PFSK-1 (cell line): ENCODE data around the gene ALDH18A1.

Experiments
- FOXP2 ChIP-seq: optimal IDR thresholded peaks from 2 replicates; pipeline ENCODE3; 2011; ENCODE audit warnings: borderline replicate concordance, control low read depth, inconsistent platforms; ENCODE audit not compliant: insufficient read depth; ENCODE audit errors: extremely low read length, extremely low read depth
- POLR2AphosphoS5 ChIP-seq: IDR thresholded peaks from 2 replicates; pipeline ENCODE4 v1.6.1; 2012; ENCODE audit warnings: low read depth, mild to moderate bottlenecking, control low read depth, low read length, moderate library complexity
- REST ChIP-seq, 2 experiments: IDR thresholded peaks; 2 replicates each; pipeline versions ENCODE4 v1.6.1 to v1.8.0; 2011 to 2012; ENCODE audit warnings: low read depth in 2 of 2, low read length in 2 of 2, control low read depth in 1 of 2, inconsistent platforms in 1 of 2, mild to moderate bottlenecking in 1 of 2, moderate library complexity in 1 of 2; ENCODE audit not compliant: insufficient read depth in 1 of 2
- SIN3A ChIP-seq: IDR thresholded peaks from 2 replicates; pipeline ENCODE4 v1.6.1; 2012; ENCODE audit warnings: mild to moderate bottlenecking, low read length, moderate library complexity, borderline replicate concordance; ENCODE audit not compliant: insufficient read depth
- TAF1 ChIP-seq: IDR thresholded peaks from 2 replicates; pipeline ENCODE4 v1.6.1; 2012; ENCODE audit warnings: low read length, control low read depth, borderline replicate concordance; ENCODE audit not compliant: insufficient read depth

The ALDH18A1 gene

GRCh38 chr10:95693668-95694534, 37.4 kb upstream of the ALDH18A1 start, which contains the start of gene TCTN3:
Gene TCTN3 (minus strand): TSS chr10:95693927. CDS start chr10:95693899, 28 bp downstream.
- TF ChIP-seq TAF1 (no peak), SIN3A (0 out of 2 replicates have a peak, but pooled peaks have one; percentile 45), REST (IDR thresholded peaks at IDR 0.05; ENCODE audit: insufficient read depth in 1 of 2, low read depth in 2 of 2, low read length in 2 of 2) (no peak), FOXP2 (peak; percentile 92), POLR2AphosphoS5 (peak; percentile 69; the same call in 1 of the 2 replicates)

- TF ChIP-seq SIN3A (no peak), FOXP2 (no peak), REST (IDR thresholded peaks at IDR 0.05; ENCODE audit: insufficient read depth in 1 of 2, low read depth in 2 of 2, low read length in 2 of 2) (no peak), POLR2AphosphoS5 (no peak), TAF1 (no peak)
Observed at GRCh38 chr10:95693071-95693667, 36.7 kb upstream of the ALDH18A1 start.

- TF ChIP-seq FOXP2 (no peak), POLR2AphosphoS5 (no peak), REST (IDR thresholded peaks at IDR 0.05; ENCODE audit: insufficient read depth in 1 of 2, low read depth in 2 of 2, low read length in 2 of 2) (no peak), TAF1 (no peak), SIN3A (no peak)
Observed at GRCh38 chr10:95691281-95691680, 34.8 kb upstream of the ALDH18A1 start.

- TF ChIP-seq TAF1 (no peak), SIN3A (no peak), FOXP2 (no peak), REST (IDR thresholded peaks at IDR 0.05; ENCODE audit: insufficient read depth in 1 of 2, low read depth in 2 of 2, low read length in 2 of 2) (no peak), POLR2AphosphoS5 (no peak)
Observed at GRCh38 chr10:95688648-95689047, 32.1 kb upstream of the ALDH18A1 start.

- TF ChIP-seq TAF1 (no peak), POLR2AphosphoS5 (no peak), REST (IDR thresholded peaks at IDR 0.05; ENCODE audit: insufficient read depth in 1 of 2, low read depth in 2 of 2, low read length in 2 of 2) (no peak), SIN3A (no peak), FOXP2 (no peak)
Observed at GRCh38 chr10:95683966-95684365, 27.5 kb upstream of the ALDH18A1 start.
